KG1 (cell line): ENCODE measurements around the gene CYP27B1.
"Not testable (repeated sequence)": the region's sequence is repeated elsewhere in the genome, so short reads cannot be mapped to it uniquely, and the experiment has no call there.

ENCODE experiments used
- DNase-seq: peaks from one replicate; lab custom pipeline; 2025; lab: John Stamatoyannopoulos, UW

The CYP27B1 gene

GRCh38 chr12:57721846-57722608 is 44.9 kb downstream of the CYP27B1 start:
- not testable (repeated sequence) for DNase-seq

- DNase-seq, result no peak
These were observed 46.0 kb downstream of the CYP27B1 start for GRCh38 chr12:57720606-57721595.

- no peak for DNase-seq
These were observed 46.9 kb downstream of the CYP27B1 start for GRCh38 chr12:57719777-57720605.

GRCh38 chr12:57718641-57719528 is 48.0 kb downstream of the CYP27B1 start:
- no peak for DNase-seq

- DNase-seq, result no peak
These were observed 48.8 kb downstream of the CYP27B1 start for GRCh38 chr12:57717846-57718640.

GRCh38 chr12:57717131-57717530 is 49.7 kb downstream of the CYP27B1 start:
- DNase-seq, result no peak

GRCh38 chr12:57716305-57716704 is 50.6 kb downstream of the CYP27B1 start:
- no peak for DNase-seq

GRCh38 chr12:57715786-57716185 is 51.1 kb downstream of the CYP27B1 start:
- no peak for DNase-seq

- not testable (repeated sequence) for DNase-seq
These were observed 51.7 kb downstream of the CYP27B1 start for GRCh38 chr12:57715036-57715748.

- no peak for DNase-seq
These were observed 53.7 kb downstream of the CYP27B1 start for GRCh38 chr12:57713209-57713608.

- DNase-seq, result no peak
These were observed 54.2 kb downstream of the CYP27B1 start for GRCh38 chr12:57712701-57713100.
